K562 (cell line): ENCODE measurements around the gene NDUFC2. TPM values are rescaled to one million over a fixed set of nuclear protein-coding genes. Genes with fewer than 3 reads are reported as not detected.

Source experiments
- ATAC-seq: fragments of 200-7000 bp; cut with Tn5 transposase; 3 replicates; pipeline ENCODE4 v1.9.1; 2020; ENCODE audit warnings: moderate library complexity
- BruUV-seq: library from RNA; stranded (reverse); fragments of 400-500 nt; replicated peaks from 2 replicates; lab custom pipeline; 2021; lab: Mats Ljungman, UMichigan
- CTCF ChIA-PET: fragments of 300-600 bp; formaldehyde crosslinking; extraction: SDS; loops from one replicate; lab custom pipeline; 2021; ENCODE audit warnings: low intra/inter-chr PET ratio; lab: Yijun Ruan, JAX
- POLR2A ChIA-PET: fragments of 300-600, 350-650 bp; sonication (Branson Sonifier 250); formaldehyde crosslinking; extraction: SDS; loops from one replicate; lab custom pipeline; 2021; ENCODE audit warnings: antibody characterized with exemption, inconsistent platforms; lab: Yijun Ruan, JAX
- DNase-seq, 4 experiments: peaks; one replicate each; pipeline versions ENCODE4 v3.0.0 to v3.0.0-alpha.2; 2011 to 2018; ENCODE audit warnings: low spot score in 3 of 4, mixed read lengths in 3 of 4; ENCODE audit errors: extremely low read depth in 1 of 4
- FAIRE-seq: peaks from 2 replicates; lab custom pipeline; 2011; peaks lifted over from hg19 to GRCh38; lab: Jason Lieb, UNC
- H2AFZ ChIP-seq: 2 replicates; pipeline ENCODE4 v1.6.0; 2011; ENCODE audit warnings: low read depth, low read length, control low read depth, inconsistent platforms
- H3K27ac ChIP-seq: fragments of 200-600 bp; 3 replicates; pipeline ENCODE4 v1.8.0; 2011; ENCODE audit warnings: low read depth, mild to moderate bottlenecking, control low read depth, inconsistent platforms, low read length, moderate library complexity, mixed read lengths; ENCODE audit errors: extremely low read depth
- H3K27me3 ChIP-seq, 2 experiments: fragments of 300-600 bp in 1 of 2; 2 replicates in 1 of 2; 3 replicates in 1 of 2; pipeline versions ENCODE4 v1.6.0 to v1.8.0; 2011; ENCODE audit warnings: inconsistent platforms in 2 of 2, low read length in 2 of 2, mild to moderate bottlenecking in 1 of 2, mixed read lengths in 1 of 2, moderate library complexity in 1 of 2; ENCODE audit not compliant: control insufficient read depth in 2 of 2, insufficient read depth in 2 of 2
- H3K36me3 ChIP-seq: fragments of 300-600 bp; 3 replicates; pipeline ENCODE4 v1.8.0; 2011; ENCODE audit warnings: mild to moderate bottlenecking, low read length, inconsistent platforms; ENCODE audit not compliant: control insufficient read depth, insufficient read depth
- H3K4me1 ChIP-seq, 2 experiments: fragments of 200-600 bp in 1 of 2; replicated peaks in 1 of 2; 2 replicates in 1 of 2; 3 replicates in 1 of 2; pipeline versions ENCODE4 v1.5.1 to v1.8.0; 2011; ENCODE audit warnings: inconsistent platforms in 2 of 2, low read length in 2 of 2, mild to moderate bottlenecking in 1 of 2, mixed read lengths in 1 of 2, moderate library complexity in 1 of 2; ENCODE audit not compliant: control insufficient read depth in 2 of 2, insufficient read depth in 2 of 2
- H3K4me2 ChIP-seq: 2 replicates; pipeline ENCODE4 v1.6.1; 2011; ENCODE audit warnings: low read length, control low read depth, inconsistent platforms, mixed read lengths; ENCODE audit not compliant: insufficient read depth
- H3K4me3 ChIP-seq: fragments of 200-600 bp; sonication (generic), shearing (Covaris generic); 2 replicates; pipeline ENCODE4 v1.5.1; 2016; ENCODE audit warnings: control low read depth, inconsistent platforms
- H3K79me2 ChIP-seq: fragments of 200-600 bp; 3 replicates; pipeline ENCODE4 v1.8.0; 2011; ENCODE audit warnings: low read length, inconsistent platforms; ENCODE audit not compliant: control insufficient read depth, insufficient read depth
- H3K9ac ChIP-seq, 2 experiments: 2 replicates each; pipeline versions ENCODE4 v1.6.0 to v1.6.1; 2011; ENCODE audit warnings: low read depth in 2 of 2, low read length in 2 of 2, control low read depth in 1 of 2, inconsistent platforms in 1 of 2, mild to moderate bottlenecking in 1 of 2, mixed read lengths in 1 of 2; ENCODE audit not compliant: insufficient read depth in 1 of 2
- H3K9me1 ChIP-seq: one replicate; pipeline ENCODE4 v1.6.0; 2011; ENCODE audit warnings: inconsistent platforms, mild to moderate bottlenecking, low read length, moderate library complexity; ENCODE audit not compliant: control insufficient read depth, insufficient read depth
- H3K9me3 ChIP-seq: replicated peaks from 2 replicates; pipeline ENCODE4 v1.5.1; 2011; ENCODE audit warnings: low read depth, low read length, inconsistent platforms; ENCODE audit not compliant: control insufficient read depth, insufficient read depth
- H4K20me1 ChIP-seq: replicated peaks from 2 replicates; pipeline ENCODE4 v1.6.1; 2011; ENCODE audit warnings: low read length, inconsistent platforms, mixed read lengths; ENCODE audit not compliant: control insufficient read depth, insufficient read depth
- ARID3A ChIP-seq: IDR thresholded peaks from 2 replicates; pipeline ENCODE4 v1.6.1; 2012; ENCODE audit warnings: low read depth, low read length, improper control_type of control experiment, borderline replicate concordance
- BRD4 ChIP-seq: fragments of 200-600 bp; sonication (generic); IDR thresholded peaks from 2 replicates; pipeline ENCODE4 v1.6.1; 2017; ENCODE audit warnings: inconsistent platforms
- DDX20 ChIP-seq: fragments of 450-650 bp; IDR thresholded peaks from 2 replicates; pipeline ENCODE4 v1.6.1; 2016; ENCODE audit warnings: missing genetic modification characterization, low read depth, mild to moderate bottlenecking, missing compliant biosample characterization, moderate library complexity
- HOMEZ ChIP-seq: fragments of 250-450 bp; sonication (Bioruptor Pico); IDR thresholded peaks from 2 replicates; pipeline ENCODE4 v1.4.0; 2020; ENCODE audit warnings: mild to moderate bottlenecking, moderate library complexity
- SNIP1 ChIP-seq: fragments of 450-650 bp; IDR thresholded peaks from 2 replicates; pipeline ENCODE4 v1.7.1; 2017; ENCODE audit warnings: low read depth, mild to moderate bottlenecking
- U2AF1 ChIP-seq: fragments of 200-400 bp; formaldehyde crosslinking; optimal IDR thresholded peaks from 2 replicates; pipeline ENCODE3; 2017; ENCODE audit warnings: mild to moderate bottlenecking, low read depth, low read length, moderate library complexity
- ZNF146 ChIP-seq: IDR thresholded peaks from one replicate; pipeline ENCODE4 v1.6.1; 2018; ENCODE audit warnings: missing compliant biosample characterization; ENCODE audit not compliant: unreplicated experiment
- ZNF165 ChIP-seq: fragments of 250-450 bp; sonication (Bioruptor Pico); IDR thresholded peaks from 2 replicates; pipeline ENCODE4 v1.4.0; 2020; ENCODE audit warnings: borderline replicate concordance
- ZNF431 ChIP-seq: sonication (generic); formaldehyde crosslinking; IDR thresholded peaks from 2 replicates; pipeline ENCODE4 v1.8.0; 2022; ENCODE audit warnings: mild to moderate bottlenecking, missing genetic modification reagents
- WGBS: fragments of 100-300 bp; shearing (Covaris generic); methylation state at CpG from one replicate; pipeline ENCODE4 v1.1.6; 2016; ENCODE audit warnings: low coverage, mixed read lengths; ENCODE audit not compliant: insufficient coverage; ENCODE audit errors: missing lambda C conversion rate; 5-methylcytosine and 5-hydroxymethylcytosine counted together
- in situ Hi-C: fragments of 300-500 bp; cut with MboI; formaldehyde crosslinking; loops from 4 replicates; pipeline ENCODE4 v1.15.0; 2018; ENCODE audit warnings: inconsistent platforms, mixed read lengths
- intact Hi-C: fragments of 100-400 bp; cut with micrococcal nuclease; formaldehyde crosslinking; loops from 2 replicates; pipeline ENCODE4 v1.14.2; 2022
- polyA plus RNA-seq, 8 experiments: library from polyadenylated mRNA; depleted of rRNA in 4 of 8; stranded (reverse) in 5 of 8; unstranded in 3 of 8; fragments of >200 nt; fragmentation: Nextera tagmentation in 2 of 8; fragmentation: Illumina TruSeq in 1 of 8; extraction: Ambion mirVana in 2 of 8; extraction: Trizol in 1 of 8; gene quantifications; 2 replicates each; pipeline versions ENCODE4 v1.2.1 to v1.2.3, GENCODE V29; 2011 to 2014; ENCODE audit warnings: inconsistent platforms in 1 of 8, missing spikeins in 1 of 8
- total RNA-seq, 7 experiments: library from RNA; depleted of rRNA in 6 of 7; stranded (reverse); fragments of >200 nt in 6 of 7; fragmentation: Illumina TruSeq in 2 of 7; extraction: Trizol in 2 of 7; gene quantifications; 2 replicates each; pipeline versions ENCODE4 v1.2.1 to v1.2.3, GENCODE V29; 2011 to 2021; ENCODE audit warnings: low replicate concordance in 1 of 7
- TF ChIP-seq, protein P1 (sequence below): fragments of 450-650 bp; IDR thresholded peaks from 2 replicates; pipeline ENCODE4 v1.6.1; 2018; ENCODE audit warnings: mild to moderate bottlenecking, low read depth; ENCODE audit not compliant: partially characterized antibody
- TF ChIP-seq, protein P2 (sequence below): fragments of 450-650 bp; IDR thresholded peaks from 2 replicates; pipeline ENCODE4 v1.6.1; 2016; ENCODE audit warnings: low read depth, mild to moderate bottlenecking, moderate library complexity
- TF ChIP-seq, protein P3 (sequence below): fragments of 250-450 bp; sonication (Bioruptor Pico); IDR thresholded peaks from 2 replicates; pipeline ENCODE4 v1.5.0; 2021

The NDUFC2 gene
- total and polyA plus RNA-seq, 9 of the 15 experiments (the other 6 are each of a cell fraction or from before 2014, with no cell fraction given), result 168 to 1,119 (median 442) TPM

DNA sequence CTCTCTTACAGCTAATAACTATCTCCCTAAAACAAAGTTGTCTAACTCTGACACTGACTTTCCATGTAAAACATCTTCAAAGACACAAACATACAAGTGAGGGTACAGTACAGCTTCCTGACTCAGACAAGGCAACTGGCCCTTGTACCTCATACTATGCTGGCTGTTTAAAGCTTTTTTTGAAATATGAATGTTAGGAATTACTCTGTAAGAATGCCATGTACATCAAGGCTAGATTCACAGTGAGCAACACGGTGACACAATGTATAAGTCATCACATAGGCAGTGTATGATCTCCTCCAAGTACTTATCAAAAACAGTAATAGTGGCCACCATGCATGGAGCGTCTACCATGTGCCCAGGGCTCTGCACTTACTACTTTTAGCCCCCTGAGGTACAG lies 31.2 kb upstream of the NDUFC2 start:
- Histone ChIP-seq H3K9me1 (no peaks in the 10 kb centered on the region), H3K9me3 (no peaks in the 10 kb centered on the region), H3K27ac (no peak overlapping the region), H3K36me3 (peaks cover 60% of the 10 kb centered on the region), H3K4me3 (no peak overlapping the region), H3K4me1 (no peaks in the 10 kb centered on the region), H2AFZ (no peak overlapping the region), H3K9ac (no peak overlapping the region), H3K79me2 (no peaks in the 10 kb centered on the region), H3K27me3 (no peaks in the 10 kb centered on the region), H3K4me2 (no peak overlapping the region), H4K20me1 (no peaks in the 10 kb centered on the region)
- no peak for FAIRE-seq
- no peak for ATAC-seq
- DNase-seq, result no peak
- ChIA-PET CTCF (no interaction called here), POLR2A (interaction anchor here (0.9 kb wide), 1 partner anchor 10 kb away, joined by 4 read pairs; no protein-coding TSS in a partner anchor)
- in situ Hi-C loops, result no loop called here
- TF ChIP-seq SNIP1 (no peak), DDX20 (no peak), BRD4 (no peak), ZNF146 (CRISPR knock-in tag) (no peak), U2AF1 (no peak), ARID3A (no peak), ZNF165 (no peak), ZNF431 (CRISPR knock-in tag) (no peak), HOMEZ (CRISPR knock-in tag) (no peak)
- TF ChIP-seq, protein P1, sequence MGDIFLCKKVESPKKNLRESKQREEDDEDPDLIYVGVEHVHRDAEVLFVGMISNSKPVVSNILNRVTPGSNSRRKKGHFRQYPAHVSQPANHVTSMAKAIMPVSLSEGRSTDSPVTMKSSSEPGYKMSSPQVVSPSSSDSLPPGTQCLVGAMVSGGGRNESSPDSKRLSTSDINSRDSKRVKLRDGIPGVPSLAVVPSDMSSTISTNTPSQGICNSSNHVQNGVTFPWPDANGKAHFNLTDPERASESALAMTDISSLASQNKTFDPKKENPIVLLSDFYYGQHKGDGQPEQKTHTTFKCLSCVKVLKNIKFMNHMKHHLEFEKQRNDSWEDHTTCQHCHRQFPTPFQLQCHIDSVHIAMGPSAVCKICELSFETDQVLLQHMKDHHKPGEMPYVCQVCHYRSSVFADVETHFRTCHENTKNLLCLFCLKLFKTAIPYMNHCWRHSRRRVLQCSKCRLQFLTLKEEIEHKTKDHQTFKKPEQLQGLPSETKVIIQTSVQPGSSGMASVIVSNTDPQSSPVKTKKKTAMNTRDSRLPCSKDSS, result no peak
- TF ChIP-seq, protein P2, sequence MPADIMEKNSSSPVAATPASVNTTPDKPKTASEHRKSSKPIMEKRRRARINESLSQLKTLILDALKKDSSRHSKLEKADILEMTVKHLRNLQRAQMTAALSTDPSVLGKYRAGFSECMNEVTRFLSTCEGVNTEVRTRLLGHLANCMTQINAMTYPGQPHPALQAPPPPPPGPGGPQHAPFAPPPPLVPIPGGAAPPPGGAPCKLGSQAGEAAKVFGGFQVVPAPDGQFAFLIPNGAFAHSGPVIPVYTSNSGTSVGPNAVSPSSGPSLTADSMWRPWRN, result no peak
- TF ChIP-seq, protein P3, sequence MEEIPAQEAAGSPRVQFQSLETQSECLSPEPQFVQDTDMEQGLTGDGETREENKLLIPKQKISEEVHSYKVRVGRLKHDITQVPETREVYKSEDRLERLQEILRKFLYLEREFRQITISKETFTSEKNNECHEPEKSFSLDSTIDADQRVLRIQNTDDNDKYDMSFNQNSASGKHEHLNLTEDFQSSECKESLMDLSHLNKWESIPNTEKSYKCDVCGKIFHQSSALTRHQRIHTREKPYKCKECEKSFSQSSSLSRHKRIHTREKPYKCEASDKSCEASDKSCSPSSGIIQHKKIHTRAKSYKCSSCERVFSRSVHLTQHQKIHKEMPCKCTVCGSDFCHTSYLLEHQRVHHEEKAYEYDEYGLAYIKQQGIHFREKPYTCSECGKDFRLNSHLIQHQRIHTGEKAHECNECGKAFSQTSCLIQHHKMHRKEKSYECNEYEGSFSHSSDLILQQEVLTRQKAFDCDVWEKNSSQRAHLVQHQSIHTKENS (CRISPR knock-in tag), result no peak
- BruUV-seq, result no TSS peak
- intact Hi-C loops, result no loop called here
- 76% methylated on average over 2 of the region's 2 CpGs for WGBS
